Heart right ventricle (tissue), 16 donors: ENCODE measurements around the gene RALGAPA2. TPM values are rescaled to one million over a fixed set of nuclear protein-coding genes. Genes with fewer than 3 reads are reported as not detected.

Experiments used
- ATAC-seq, 8 donors: fragments of 200-7000 bp; cut with Tn5 transposase; one replicate each; pipeline ENCODE4 v1.9.1; 2020; ENCODE audit warnings: mild to moderate bottlenecking in 8 of 8, moderate library complexity in 8 of 8, moderate number of reproducible peaks in 1 of 8
- DNase-seq, 2 donors: peaks; one replicate each; pipeline ENCODE4 v3.0.0-alpha.2; 2020
- H3K27ac ChIP-seq, 10 donors: fragments of 200-600 bp; sonication (generic) in 2 of 10; one replicate each; pipeline versions ENCODE4 v1.5.0 to v1.8.0; 2020 to 2022; ENCODE audit warnings: mild to moderate bottlenecking in 3 of 10
- H3K27me3 ChIP-seq, 7 donors: fragments of 200-600 bp; one replicate each; pipeline ENCODE4 v1.8.0; 2021 to 2022; ENCODE audit warnings: mild to moderate bottlenecking in 2 of 7
- H3K36me3 ChIP-seq, 9 donors: fragments of 200-600 bp; sonication (generic) in 1 of 9; one replicate each; pipeline versions ENCODE4 v1.5.0 to v1.8.0; 2020 to 2022; ENCODE audit warnings: mild to moderate bottlenecking in 2 of 9
- H3K4me1 ChIP-seq, 9 donors: fragments of 200-600 bp; sonication (generic) in 1 of 9; one replicate each; pipeline versions ENCODE4 v1.5.0 to v1.8.0; 2020 to 2022; ENCODE audit warnings: mild to moderate bottlenecking in 4 of 9
- H3K4me3 ChIP-seq, 10 donors: fragments of 200-600 bp; sonication (generic) in 2 of 10; one replicate each; pipeline versions ENCODE4 v1.5.0 to v1.8.0; 2020 to 2022; ENCODE audit warnings: mild to moderate bottlenecking in 7 of 10, moderate library complexity in 2 of 10
- H3K9me3 ChIP-seq, 11 donors: fragments of 200-600 bp in 10 of 11; sonication (generic) in 2 of 11; one replicate each; pipeline versions ENCODE4 v1.5.0 to v1.8.0; 2013 to 2022; ENCODE audit warnings: mild to moderate bottlenecking in 2 of 11, control low read depth in 1 of 11, moderate library complexity in 1 of 11
- CTCF ChIP-seq, 9 donors: fragments of 200-600 bp; sonication (generic) in 2 of 9; IDR thresholded peaks; one replicate each; pipeline versions ENCODE4 v1.5.0 to v1.8.0; 2021 to 2022; ENCODE audit warnings: antibody characterized with exemption in 9 of 9, mild to moderate bottlenecking in 5 of 9, moderate library complexity in 1 of 9
- WGBS, 2 donors: extraction: QIAGEN DNeasy Blood & Tissue Kit; methylation state at CpG; one replicate each; pipeline ENCODE4 v1.1.7; 2013; ENCODE audit warnings: inconsistent platforms in 1 of 2; 5-methylcytosine and 5-hydroxymethylcytosine counted together
- intact Hi-C, 10 donors: fragments of 100-400 bp; cut with DNase I; formaldehyde crosslinking; loops; one replicate each; pipeline versions ENCODE4 v1.11.1 to v1.14.2; 2022
- polyA plus RNA-seq, 2 donors: library from polyadenylated mRNA; stranded (reverse); fragments of 200-250 nt; gene quantifications; one replicate each; pipeline ENCODE4 v1.2.3, GENCODE V29; 2013
- total RNA-seq, 10 donors: library from RNA; stranded (reverse); fragmentation: NEBNext Ultra II Directional in 3 of 10; extraction: Animal tissue kit (Norgen Biotek cat#: 25700) in 3 of 10; gene quantifications; one replicate each; pipeline versions ENCODE4 v1.2.1 to v1.2.4, GENCODE V29; 2021 to 2023
- donor health status: Arrhythmogenic right ventricular cardiomyopathy.
- donor health status: ischemic (EF 13 %, LVEDD 7.1; RV severe dilation, severe dysfunction).
- donor health status: healthy with polysubstance abuse.
- donor health status: DM: no; HTN: yes; CAD: no.
- donor health status: DM: no; HTN: no; CAD: no.
- donor health status: ischemic (EF 25% LVEDD 6.9; RV normal size, moderate dysfunction).
- donor health status: ischemic (EF 25% LVEDD 5.7; RV mildly dilated, moderate dysfunction).
- donor health status: healthy.
- donor health status: DM: yes; HTN: yes; CAD: no.
- donor health status: Ischemic cardiomyopathy.
- donor health status: ischemic (EF 35%, LVEDD 5.7; RV mildly dilated, moderate dysfunction).
- donor health status: nonischemic (EF 11% LVEDD 7.7; RV severe dilation, severe dysfunction).
- donor health status: DM: yes; HTN: yes; CAD: no.
- donor health status: PGD.
- donor health status: ischemic (EF 29% LVEDD 5.4; RV normal size, mild dysfunction).
- donor health status: nonischemic (EF 23%, LVEDD 6.1; RV moderate dilation, normal function).

RALGAPA2 gene
- total and polyA plus RNA-seq, 12 donors: 4.1 to 26.8 (median 18.2) TPM

GRCh38 chr20:20459726-20460125 is 252.7 kb downstream of the RALGAPA2 start:
- DNase-seq (no peak), ATAC-seq (no peak)
- intact Hi-C loops: no loop called here
- H3K27me3 ChIP-seq: no peaks in the 10 kb centered on the region
- no peak overlapping the region for H3K27ac ChIP-seq
- H3K36me3 ChIP-seq: peaks cover 0 to 38% (median 4%) of the 10 kb centered on the region in 9 donors
- TF ChIP-seq CTCF (IDR thresholded peaks at IDR 0.05): no peak
- WGBS, 2 donors: 94 to 97% methylated on average over 5 of the region's 5 CpGs
- H3K4me1 ChIP-seq: peaks cover 0 to 18% (median 9%) of the 10 kb centered on the region in 9 donors
- H3K4me3 ChIP-seq: no peak overlapping the region
- no peaks in the 10 kb centered on the region for H3K9me3 ChIP-seq

- H3K9me3 ChIP-seq: no peaks in the 10 kb centered on the region
- intact Hi-C loops: no loop called here
- H3K27ac ChIP-seq: no peak overlapping the region
- no peak overlapping the region for H3K4me3 ChIP-seq
- H3K4me1 ChIP-seq: peaks cover 0 to 20% (median 14%) of the 10 kb centered on the region in 9 donors
- peaks cover 0 to 38% (median 4%) of the 10 kb centered on the region in 9 donors for H3K36me3 ChIP-seq
- WGBS, 2 donors: 94 to 96% methylated on average over 15 of the region's 15 CpGs
- no peak for TF ChIP-seq CTCF (IDR thresholded peaks at IDR 0.05)
- ATAC-seq (peak in 1 of 8 donors; percentile 45), DNase-seq (no peak)
- H3K27me3 ChIP-seq: no peaks in the 10 kb centered on the region
Observed at GRCh38 chr20:20457392-20458126, 254.9 kb downstream of the RALGAPA2 start.

GRCh38 chr20:20456741-20457140 is 255.7 kb downstream of the RALGAPA2 start:
- WGBS, 2 donors: 85 to 92% methylated on average over 2 of the region's 2 CpGs
- peaks cover 0 to 35% (median 4%) of the 10 kb centered on the region in 9 donors for H3K36me3 ChIP-seq
- intact Hi-C loops: no loop called here
- H3K27ac ChIP-seq: peak overlapping the region in 1 of 10 donors; percentile 34
- DNase-seq (no peak), ATAC-seq (no peak)
- H3K4me3 ChIP-seq: no peak overlapping the region
- no peaks in the 10 kb centered on the region for H3K9me3 ChIP-seq
- no peaks in the 10 kb centered on the region for H3K27me3 ChIP-seq
- H3K4me1 ChIP-seq: peaks cover 0 to 28% (median 16%) of the 10 kb centered on the region in 9 donors
- TF ChIP-seq CTCF (IDR thresholded peaks at IDR 0.05): no peak

GRCh38 chr20:20455926-20456325 is 256.5 kb downstream of the RALGAPA2 start:
- peak overlapping the region in 3 of 10 donors; percentile 34 to 57 (median 55) for H3K27ac ChIP-seq
- intact Hi-C loops: no loop called here
- 92 to 100% methylated on average over 2 of the region's 2 CpGs for WGBS, 2 donors

More at GRCh38 chr20:20455926-20456325, 256.5 kb downstream of the RALGAPA2 start:
- no peak for TF ChIP-seq CTCF (IDR thresholded peaks at IDR 0.05)
- H3K36me3 ChIP-seq: peaks cover 0 to 30% (median 4%) of the 10 kb centered on the region in 9 donors
- H3K4me1 ChIP-seq: peaks cover 0 to 36% (median 22%) of the 10 kb centered on the region in 9 donors
- no peak overlapping the region for H3K4me3 ChIP-seq
- peak in 1 of 8 donors; percentile 38 for ATAC-seq
- H3K27me3 ChIP-seq: no peaks in the 10 kb centered on the region
- no peak for DNase-seq
- H3K9me3 ChIP-seq: no peaks in the 10 kb centered on the region
